Stimulated activated CD4-positive, alpha-beta T cell treated with anti-CD3 and anti-CD28 coated beads, Interleukin-1b, Interleukin-23, amount 100 ng/mL, for 4 hours (primary cell): Measurements from ENCODE around the gene THTPA.
"Not testable (repeated sequence)": the region's sequence is repeated elsewhere in the genome, so short reads cannot be mapped to it uniquely, and the experiment has no call there.

Experiments
- DNase-seq, 2 donors: peaks; one replicate each; pipeline ENCODE4 v3.0.0-alpha.2; 2020; ENCODE audit warnings: low read depth in 2 of 2

Gene THTPA

DNA sequence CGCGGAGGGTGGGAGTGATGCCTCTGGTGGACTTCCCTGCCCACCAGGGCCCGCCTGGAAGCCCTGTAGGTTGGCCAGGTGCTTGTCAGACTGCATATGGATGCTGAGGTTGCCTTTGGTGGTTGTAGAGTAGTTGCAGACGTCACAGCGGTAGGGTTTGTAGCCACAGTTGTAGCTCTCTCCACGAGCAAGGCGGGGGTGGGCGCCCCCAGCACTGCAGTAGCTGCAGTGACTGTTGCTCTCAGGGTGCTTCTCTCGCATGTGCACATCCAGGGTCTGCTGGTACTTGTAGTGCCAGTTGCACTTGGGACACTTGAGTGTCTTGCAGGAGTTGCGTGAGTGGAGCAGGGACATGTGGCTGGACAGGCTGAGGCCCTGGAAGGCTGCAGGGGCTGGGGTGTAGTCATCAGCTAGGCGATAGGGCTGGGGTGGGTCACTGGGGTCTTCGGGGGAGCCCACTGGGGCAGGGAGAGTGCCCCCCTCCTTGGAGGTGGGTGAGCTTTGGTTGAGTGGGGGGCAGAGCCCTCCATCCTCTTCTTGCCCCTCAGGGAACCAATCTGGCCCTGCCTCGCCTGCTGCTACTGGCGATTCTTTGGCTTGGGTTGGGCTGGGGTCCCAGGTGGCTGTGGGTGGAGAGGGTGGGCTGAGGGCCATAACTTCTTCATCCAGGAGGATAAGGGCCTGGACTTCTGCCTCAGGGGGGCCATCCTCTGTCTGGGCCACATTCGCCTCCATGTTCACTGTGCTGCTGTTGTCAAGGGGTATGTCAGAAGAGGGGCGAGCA lies 22.2 kb upstream of the THTPA start:
- no peak for DNase-seq

DNA sequence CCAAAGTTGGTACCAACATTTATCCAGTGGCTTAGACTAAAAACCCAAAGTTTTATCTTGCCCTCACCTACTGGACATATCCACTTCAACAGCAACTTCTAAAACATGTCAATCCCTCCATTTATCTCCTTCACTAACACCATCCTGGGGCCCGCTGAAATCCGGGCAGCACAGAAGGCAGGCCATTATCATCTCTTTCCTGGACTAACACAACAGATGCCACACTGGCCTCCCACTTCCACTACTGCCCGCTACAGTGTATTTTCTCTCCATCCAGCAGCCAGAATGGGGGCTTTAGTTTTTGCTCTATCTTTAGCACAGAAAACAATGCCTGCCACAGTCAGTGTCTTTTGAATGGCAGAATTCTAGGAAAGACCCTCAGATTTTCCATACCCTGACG lies 20.1 kb upstream of the THTPA start:
- no peak for DNase-seq

DNA sequence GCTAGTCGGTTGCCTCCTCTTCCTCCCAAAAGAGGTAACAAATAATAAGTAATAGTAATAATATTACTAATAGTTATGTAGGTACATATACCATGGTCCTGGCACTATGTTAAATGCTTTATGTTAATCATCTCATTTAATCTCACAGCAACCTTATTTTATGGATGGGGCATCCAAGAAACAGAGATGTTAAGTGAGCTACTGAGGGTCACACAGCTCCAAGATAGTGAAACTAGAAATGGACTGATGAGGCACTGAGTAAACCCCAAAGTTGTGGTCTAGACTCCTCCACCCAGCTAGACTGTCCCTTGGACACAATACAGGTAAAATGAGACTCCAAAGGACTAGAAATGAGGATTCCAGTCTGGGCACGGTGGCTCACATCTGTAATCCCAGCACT lies 19.6 kb upstream of the THTPA start:
- no peak for DNase-seq

DNA sequence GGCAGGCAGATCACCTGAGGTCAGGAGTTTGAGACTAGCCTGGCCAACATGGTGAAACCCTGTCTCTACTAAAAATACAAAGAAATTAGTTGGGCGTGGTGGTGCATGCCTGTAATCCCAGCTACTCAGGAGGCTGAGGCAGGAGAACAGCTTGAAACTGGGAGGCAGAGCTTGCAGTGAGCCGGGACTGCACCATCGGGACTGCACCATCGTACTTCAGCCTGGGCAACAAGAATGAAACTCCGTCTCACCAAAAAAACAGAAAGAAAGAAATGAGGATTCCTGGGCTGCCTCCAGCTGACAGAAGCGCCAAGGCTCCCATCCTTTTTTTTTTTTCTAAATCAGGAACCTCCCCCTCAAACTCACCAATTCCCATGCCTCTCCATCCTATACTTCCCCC lies 19.2 kb upstream of the THTPA start:
- DNase-seq, result not testable (repeated sequence)

DNA sequence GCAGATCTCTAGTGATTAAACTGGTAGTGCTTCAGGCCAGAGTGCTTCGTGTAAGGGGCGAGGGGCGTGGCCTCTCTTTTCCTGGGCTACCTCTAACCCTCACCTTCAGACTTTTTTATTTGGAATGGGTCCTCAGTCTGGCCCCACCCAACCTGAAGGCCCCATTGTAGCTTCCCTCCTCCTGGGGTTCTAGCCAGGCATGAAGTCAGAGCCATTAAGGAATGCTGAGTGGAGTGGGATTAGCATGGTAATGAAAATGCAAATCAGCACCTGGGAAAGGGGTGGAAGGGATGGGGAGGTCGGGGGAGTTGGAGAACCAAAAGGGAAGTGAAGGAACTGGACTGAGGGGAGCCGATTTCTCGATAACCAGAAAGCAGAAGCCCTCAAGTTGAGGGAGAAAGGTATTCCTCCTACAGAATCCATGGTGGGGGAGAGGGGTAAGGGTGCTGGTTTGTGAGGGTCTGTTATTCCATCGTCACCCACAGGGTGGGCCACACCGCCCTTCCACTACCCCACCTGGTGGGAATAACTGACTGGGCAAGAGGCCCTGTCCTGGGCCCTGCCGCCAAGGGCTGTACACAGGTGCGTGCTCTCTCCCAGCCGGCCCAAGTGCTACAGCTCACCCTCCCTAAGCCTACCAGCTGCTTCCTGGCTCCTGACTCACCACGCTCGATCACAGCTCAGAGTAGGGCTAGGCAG lies 18.6 kb upstream of the THTPA start:
- no peak for DNase-seq

DNA sequence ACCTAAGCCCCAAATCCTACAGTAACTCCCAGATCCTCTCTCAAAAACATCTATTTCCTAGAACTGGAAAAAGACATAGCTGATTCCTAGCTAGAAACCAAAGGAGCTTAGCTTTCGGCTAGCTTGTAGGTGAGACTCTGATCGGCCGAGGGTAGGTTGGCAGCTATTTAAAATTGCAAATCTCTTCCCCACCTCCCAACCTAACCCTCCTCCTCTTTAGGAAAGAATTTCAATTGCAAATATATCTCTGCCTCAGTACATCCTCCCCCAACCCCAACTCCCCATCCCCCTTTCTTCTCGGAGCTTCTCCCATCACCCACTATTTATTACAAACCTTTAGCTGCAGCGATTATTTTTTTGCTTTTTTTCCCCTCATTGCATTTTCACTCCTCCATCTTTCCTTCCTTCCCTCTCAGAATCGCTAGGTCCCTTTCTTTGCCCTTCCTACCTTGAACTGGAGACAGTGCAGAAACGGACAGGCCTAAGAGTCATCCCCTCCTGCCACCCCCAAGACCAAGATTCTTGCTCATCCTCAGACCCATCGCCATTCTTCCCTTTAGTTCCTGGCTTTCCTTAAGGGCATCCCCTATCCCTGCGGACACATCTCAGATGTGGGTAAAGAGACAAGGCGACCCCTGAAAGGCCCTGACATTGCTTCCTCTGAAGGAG lies 17.9 kb upstream of the THTPA start:
- DNase-seq, result no peak

DNA sequence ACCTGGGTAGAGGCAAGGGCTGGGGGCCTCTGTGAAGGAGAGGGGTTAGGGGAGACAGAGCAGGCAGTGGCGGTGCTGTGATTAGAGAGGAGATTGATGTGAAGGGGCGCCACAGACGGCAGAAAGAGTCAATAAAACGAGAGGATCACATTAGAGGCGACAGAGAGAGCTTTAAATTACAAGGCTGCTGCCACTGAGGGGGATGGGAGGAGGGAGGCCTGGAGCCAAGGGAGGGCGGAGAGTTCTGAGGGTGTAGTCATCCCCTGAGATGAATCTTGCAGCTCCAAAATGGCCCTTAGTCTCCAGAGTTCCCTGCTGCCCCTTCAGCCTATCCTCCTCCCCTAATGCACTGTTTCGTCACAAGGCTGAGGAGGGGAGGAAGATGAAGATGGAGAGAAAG lies 17.3 kb upstream of the THTPA start:
- no peak for DNase-seq

DNA sequence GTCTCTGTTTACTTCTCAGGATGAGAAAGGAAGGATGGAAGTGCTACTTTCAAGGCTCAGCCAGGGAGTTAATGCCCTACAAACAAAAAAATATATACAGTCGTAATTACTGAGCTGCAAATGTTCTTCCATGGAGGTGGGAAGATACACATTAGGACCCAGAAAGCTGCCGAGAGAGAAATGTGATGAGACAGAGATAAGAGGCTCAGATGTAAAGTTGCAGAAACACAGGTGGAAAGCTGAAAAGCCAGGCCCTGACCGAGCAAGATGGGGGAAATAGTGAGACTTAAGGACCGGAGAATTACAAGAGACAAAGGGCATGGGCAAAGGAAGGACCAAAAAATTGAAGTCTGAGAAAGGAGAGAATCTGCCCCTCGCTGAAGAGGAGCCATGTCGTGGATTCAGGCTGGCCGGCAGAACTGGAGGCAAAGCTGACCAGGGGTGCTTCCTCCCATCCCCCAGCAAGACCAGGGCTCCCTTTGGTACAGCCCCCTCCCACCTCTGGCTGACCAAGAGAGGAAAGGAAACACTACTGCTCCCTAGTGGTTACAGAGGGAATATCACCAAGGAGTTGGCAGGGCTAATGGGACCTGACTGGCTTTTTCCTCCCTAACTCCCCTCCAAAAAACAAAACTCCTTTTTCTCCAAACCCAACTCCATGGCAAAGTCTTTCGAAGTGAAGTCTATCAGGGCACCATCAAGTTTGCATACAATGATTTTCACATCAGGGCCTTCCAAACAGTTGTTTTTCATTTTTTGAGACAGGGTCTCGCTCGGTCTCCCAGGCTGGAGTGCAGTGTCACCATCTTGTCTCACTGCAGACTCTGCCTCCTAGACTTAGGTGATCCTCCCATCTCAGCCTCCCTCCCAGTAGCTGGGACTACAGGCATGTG lies 16.6 kb upstream of the THTPA start:
- no peak for DNase-seq

DNA sequence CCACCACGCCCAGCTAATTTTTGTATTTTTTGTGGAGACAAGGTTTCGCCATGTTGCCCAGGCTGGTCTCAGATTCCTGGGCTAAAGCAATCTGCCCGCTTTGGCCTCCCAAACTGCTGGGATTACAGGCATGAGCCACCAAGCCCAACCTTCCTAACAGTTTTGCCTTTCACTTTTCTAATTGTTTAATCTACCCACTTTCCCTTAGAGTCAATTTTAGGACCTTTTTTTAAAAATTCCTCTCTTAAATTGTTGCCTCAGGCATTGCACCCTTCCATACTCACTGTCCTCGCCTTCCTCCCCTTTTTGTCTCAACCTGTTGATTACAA lies 16.0 kb upstream of the THTPA start:
- no peak for DNase-seq

DNA sequence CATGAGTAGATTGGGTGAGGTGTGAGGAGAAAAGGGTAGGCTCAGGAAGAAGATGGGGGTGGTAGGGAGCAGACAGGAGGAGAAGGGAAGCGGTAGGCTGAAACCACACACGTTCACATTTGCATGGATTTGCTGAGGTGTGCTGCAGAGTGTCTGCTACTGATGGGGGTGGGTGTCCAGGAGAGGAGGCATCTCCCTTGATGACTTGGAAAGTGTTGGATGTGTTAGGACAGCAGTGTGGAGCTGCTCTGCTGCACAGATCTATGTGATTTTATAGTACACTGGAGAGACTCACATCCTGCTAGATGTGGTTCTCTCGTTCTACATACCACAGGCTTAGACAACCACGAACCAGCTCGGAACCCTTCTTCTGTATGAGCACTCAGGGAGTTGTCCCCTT lies 13.8 kb upstream of the THTPA start:
- DNase-seq, result no peak

DNA sequence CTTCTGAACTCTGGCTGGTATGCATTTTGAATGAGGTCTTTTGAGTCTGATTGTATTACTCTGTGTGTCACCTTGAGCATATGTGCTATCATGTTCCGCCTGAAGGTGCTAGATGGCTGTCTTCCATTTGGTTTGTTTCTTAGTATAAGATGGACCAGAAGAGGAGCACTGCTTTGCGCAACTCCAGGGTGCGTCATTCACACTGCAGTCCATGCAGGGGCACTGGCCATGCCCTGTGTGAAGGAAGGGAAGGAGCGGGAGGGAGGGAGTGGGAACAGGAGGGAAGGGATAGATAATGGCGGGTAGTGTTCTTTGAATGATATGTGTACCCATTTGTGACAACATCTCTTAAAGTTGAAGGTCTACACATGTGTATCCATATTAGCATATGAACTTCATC lies 12.7 kb upstream of the THTPA start:
- DNase-seq, result no peak

DNA sequence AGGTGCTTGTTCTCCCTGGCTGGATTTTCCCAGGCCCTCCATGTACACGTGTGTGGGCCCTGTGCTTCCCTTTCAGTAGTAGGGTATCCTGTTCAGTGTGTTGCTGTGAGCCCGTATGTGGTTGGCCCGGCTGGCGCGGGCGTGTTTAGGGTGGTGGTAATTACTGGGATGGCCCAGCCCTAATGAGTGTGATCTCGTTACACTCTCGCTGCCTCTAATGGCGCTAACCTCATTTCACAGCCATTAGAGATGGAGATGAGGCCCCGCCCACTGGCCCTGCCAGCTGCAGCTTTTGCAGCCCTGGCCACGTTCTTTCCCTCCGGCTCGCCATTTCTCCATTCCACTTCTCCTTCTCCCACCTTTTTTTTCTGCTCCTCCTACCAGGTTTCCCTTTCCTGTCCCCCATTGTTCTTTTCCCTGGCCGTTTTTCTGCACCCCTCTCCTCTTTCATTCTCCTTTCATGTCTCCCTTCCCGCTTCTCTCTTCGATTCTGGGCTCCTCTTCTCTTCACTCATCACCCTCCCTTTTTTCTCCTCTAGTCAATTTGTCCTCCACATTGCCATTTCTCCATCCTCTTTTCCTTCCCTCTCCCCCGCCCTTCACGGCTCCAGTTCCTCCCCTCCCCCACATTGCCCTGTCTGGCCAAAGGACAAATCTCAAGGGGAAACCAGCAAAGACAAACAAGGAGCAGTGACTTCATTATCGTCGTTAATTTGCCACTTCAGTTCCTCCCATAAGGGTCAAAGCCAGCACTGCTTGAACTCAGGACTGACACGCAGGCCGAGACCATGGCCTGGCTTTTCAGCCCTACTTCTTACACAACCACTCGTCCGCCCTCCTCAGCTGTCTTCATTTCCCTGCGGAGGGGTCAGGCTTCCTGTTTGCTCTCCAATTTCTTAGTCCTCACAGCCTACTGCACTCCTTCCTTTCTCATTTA lies 11.3 kb upstream of the THTPA start:
- no peak for DNase-seq

DNA sequence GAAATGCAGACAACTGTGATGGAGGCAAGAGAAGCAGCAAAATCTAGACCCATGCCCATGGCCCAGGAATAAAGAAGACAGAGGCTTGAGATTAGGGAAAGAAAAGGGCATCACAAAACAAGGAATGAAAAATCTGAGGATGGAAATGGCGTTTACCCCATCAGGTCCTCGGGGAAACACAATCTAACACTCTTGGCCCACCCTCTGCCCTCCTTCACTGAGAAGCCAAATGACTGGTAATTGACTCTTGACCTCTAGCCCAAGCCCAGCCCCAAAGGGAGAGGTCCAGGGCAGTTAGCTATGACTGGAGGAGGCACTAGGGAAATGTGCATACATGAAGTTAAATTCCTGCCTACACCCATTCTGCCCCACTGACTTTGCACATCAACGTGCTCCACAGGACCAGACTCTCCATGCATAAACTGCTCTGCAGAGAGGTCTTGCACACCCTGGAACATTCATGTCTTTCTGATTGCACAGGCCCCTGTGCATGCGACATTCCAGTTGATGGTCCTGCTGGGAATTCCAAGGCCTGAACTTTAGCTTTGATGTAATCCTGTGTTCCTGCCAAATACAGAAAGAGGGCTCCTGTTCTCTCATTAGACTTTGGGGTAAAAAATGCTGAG lies 10.2 kb upstream of the THTPA start:
- DNase-seq, result no peak

DNA sequence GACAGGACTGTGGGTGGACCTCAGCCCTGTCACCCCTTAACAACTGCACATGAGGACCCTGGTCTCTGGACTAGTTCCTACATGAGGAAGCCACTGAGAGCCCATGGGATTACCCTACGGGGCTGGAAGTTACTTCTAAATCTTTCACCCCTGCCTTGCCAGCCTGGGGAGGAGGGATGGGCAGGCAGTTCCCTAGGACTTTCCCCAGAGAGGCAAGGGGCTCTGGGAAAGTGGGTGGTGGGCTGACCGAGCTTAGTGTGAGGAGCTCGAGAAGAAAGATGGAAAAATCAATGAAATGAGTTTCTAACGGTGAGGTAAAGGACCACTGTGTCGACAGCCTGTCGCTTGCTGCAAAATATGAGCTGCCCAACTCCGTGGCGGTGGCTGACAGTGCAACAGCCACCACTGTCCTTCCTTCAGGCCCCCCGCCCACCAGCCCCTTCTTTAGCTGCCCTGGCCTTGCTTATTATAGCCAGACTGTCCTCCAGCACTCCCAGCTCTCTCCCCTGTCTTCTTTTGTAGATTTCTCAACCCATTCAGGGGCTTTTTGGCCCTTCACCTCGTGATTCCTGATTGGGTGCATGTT lies 9.5 kb upstream of the THTPA start:
- DNase-seq, result no peak

DNA sequence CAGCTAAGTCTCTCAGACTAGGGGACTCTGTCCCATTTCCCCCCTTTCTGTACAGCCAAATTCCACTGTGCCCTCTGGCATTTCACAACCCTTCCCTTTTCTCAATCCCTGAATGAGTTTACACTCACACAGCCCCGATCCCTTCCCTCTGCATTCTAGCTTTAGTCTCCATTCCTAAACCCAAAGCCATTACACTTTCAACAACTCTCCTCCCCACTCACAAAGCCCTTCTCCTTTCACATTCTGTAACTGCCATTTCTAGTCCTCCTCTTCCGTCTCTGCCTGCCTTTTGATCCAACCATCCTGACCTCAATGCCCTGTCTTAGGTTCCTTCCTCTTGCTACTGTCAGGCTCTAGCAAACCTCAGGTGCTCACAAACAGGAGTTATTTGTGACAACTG lies 8.1 kb upstream of the THTPA start:
- DNase-seq, result no peak

DNA sequence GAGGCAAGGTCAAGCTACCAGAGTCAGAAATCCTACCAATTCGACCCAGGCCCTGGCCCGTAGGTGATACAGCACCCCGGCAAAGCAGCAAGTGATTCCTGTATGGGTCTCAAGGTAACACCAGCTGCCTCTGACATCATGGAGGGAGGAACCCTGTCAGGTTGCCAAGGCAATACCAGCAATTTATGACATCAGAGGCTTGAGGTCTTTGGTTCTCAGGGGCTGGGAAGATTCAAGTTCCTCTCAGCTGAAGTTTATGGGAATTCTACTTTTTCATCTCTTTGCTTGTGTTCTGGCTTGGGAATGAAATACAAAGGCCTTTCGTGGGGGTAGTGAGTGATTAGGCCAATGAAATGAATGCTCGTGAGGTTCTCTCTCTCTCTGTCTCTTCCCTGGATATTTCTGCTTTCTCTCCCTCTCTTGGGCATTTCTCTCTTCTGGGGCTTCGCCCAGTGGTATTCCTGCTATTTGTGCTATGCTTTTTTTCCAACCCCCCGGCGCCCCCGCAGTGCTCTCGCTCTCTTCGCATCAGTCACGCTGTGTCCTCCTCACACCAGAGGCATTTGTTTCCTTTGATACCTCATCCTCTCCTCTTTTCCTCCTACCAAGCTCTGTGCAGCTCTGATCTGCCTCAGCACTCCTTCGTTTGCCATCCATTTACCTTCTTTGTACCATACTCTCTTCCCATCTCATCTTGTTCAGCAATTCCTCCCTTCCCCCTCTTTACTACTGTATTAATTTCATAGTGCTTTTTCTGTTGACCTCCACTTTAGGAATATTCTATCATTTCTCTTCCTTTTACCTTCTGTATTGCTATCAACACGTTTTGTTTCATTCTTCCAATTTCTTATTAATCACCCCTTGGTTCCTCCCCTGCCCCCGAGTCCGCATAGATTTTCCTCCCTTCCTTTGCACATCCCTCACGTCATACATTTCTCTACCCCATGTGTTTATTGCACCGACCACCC lies 7.4 kb upstream of the THTPA start:
- no peak for DNase-seq

DNA sequence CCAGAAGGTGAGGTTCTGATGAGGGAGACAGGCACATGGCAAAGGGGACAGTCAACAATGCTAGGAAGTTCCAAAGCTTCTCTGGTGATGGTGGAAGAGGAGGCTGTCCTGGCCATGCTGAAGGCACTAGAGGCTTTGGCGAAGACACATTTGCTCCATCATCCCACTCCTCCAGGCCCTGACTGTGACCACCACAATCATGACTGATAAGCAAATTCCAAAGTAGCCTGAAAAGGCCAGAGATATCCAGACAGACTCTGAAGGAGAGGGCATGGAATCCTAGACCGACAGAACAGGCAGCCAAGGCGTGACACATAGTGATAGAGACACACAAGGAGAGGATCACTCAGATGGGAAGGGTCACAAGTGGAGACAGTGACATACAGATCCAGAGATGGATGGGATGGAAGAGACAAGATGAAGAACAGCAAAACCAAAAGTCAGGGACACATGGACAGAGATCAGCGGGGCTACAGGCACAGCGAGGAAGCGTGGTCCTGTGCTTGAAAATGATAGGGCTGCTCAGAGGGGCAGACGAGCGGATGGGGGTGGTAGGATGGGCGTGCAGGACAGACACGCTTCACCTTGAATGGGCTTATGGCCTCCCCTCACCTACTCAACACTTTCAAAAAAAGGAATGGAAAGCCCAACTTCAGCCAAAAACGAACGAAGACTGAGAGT lies 5.8 kb upstream of the THTPA start:
- DNase-seq, result no peak

DNA sequence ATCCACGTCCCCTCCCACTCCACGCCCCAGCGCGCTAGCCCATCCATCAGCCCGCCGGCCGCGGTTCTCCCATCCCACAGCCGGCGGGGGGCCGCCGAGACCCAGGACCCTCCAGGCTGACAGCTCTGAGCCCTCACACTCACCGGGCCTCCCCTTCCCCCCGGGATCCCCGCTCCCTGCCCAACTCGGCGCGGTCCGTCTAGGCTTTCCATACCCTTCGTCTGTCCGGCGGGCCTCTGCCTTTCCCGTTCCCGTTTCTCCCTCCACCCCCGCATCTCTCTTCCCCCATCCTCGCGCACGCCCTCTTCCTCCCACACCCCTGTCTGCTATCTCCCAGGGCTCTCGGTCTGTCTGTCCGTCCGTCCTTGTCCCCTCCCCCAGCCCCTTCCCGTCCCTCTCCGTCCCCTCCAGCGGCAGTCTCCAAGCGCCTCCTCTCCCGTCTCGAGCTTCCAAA lies 5.2 kb upstream of the THTPA start:
- DNase-seq, result no peak
